T-helper 2 cell (primary cell): ENCODE data around the gene WNT5B.
A peak's percentile ranks its signal among the peaks of the same experiment; 100 is the strongest.
"Not testable (repeated sequence)": the region's sequence is repeated elsewhere in the genome, so short reads cannot be mapped to it uniquely, and the experiment has no call there.

Experiments
- DNase-seq, 5 experiments: peaks; one replicate each; pipeline versions ENCODE4 v3.0.0 to v3.0.0-alpha.2; 2012 to 2022

Gene WNT5B

DNA sequence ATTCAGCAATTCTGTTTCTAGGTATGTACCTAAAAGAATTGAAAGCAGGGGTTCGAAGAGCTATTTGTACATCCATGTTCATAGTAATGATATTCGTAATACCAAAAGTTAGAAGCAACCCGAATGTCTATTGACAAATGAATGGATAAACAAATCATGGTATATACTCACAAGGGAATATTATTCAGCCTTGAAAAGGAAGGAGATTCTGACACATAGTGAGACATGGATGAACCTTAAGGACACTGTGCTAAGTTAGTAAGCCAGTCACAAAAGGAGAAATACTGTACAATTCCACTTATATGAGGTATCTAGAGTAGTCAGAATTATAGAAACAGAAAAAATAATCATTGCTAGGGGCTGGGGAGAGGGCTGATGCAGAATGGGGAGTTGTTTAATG lies 30.3 kb upstream of the WNT5B start:
- DNase-seq, result no peak

GRCh38 chr12:1602706-1603105 lies 26.3 kb upstream of the WNT5B start:
- not testable (repeated sequence) for DNase-seq

DNA sequence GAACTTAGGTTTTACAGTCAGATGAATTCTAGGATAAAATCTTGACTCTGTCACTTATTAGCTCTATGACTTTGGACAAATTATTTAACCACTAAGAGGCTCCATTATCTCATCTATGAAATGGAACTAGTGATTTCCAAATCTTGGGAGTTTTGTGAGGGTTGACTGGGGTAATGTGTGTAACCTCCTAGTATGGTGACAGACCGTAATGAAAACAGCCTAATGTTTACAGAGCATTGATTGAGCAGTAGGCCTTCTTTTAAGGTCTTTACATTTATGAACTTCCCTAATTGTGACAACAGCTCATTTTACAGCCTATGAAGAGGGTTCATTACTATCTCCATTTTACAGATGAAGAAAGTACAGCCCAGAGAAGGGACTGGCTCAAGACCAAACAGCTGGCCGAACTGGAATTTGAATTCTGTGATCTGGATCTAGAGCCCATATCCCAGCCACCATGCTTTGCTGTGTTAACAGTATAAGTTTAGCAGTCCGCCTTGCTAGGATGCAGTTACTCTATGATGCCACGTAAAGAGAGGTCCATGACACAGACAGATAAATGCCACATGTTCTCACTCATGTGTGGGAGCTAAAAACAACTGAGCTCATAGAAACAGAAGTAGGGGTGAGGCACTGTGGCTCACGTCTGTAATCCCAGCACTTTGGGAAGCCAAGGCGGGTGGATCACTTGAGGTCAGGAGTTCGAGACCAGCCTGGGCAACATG lies 25.6 kb upstream of the WNT5B start:
- DNase-seq, result no peak

DNA sequence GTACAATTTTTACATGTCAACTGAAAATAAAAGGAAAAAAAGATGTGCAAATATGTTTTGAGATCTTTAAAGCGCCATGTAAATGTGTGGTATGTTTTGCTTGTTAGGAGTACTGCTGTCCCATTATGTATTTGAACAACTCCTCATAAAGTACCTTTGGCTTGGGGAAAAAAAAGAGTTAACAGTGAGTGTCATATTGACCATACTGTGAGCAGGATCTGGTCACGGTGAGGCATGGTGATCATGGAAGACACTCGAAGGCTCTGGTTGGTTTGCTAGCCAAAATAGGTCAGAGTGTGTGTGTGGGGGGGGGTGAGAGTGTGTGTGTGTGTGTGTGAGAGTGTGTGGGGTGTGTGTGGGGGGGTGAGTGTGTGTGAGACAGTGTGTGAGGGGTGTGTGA lies 24.6 kb upstream of the WNT5B start:
- no peak for DNase-seq

DNA sequence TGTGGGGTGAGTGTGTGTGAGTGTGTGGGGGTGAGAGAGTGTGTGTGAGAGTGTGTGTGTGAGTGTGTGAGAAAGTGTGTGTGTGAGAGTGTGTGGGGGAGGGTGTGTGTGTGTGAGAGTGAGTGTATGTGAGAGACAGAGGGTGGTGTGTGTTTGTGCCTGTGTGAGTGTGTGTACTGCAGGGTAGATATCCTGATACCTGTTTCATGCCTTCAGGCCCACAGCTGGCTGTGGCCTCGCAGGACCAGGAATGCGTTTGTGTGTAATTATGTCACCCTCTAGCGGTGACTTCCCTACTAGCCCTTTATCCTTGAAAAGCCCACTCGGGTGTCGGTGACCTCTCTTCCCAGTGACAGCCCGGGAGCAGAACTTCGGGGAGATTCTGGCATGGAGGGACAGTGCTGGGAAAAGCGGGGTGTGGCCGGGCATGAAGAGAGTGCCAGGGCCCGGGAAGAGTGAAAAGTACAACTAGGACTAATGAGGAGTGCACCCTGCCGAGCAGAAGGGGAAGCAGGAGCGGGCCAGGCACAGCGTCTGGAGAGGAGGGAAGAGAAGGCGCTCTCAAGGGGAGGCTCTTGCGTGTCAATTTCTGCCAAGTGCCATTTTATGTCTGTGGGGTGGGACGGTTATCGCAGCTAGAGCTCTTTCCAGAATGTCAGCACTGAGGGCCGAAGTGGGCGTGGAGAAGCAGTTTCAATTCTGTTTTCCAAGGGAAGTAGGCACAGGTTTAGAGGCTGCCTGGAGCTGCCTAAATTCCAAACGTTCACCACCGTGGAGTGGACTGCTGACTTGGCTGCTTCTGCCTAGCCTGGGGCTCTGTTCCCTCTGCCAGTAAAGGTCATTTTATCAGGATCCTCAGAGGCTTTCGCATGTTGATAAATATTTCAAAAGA lies 23.7 kb upstream of the WNT5B start:
- peak in 3 of 5 experiments; percentile 33 to 78 (median 47) for DNase-seq

DNA sequence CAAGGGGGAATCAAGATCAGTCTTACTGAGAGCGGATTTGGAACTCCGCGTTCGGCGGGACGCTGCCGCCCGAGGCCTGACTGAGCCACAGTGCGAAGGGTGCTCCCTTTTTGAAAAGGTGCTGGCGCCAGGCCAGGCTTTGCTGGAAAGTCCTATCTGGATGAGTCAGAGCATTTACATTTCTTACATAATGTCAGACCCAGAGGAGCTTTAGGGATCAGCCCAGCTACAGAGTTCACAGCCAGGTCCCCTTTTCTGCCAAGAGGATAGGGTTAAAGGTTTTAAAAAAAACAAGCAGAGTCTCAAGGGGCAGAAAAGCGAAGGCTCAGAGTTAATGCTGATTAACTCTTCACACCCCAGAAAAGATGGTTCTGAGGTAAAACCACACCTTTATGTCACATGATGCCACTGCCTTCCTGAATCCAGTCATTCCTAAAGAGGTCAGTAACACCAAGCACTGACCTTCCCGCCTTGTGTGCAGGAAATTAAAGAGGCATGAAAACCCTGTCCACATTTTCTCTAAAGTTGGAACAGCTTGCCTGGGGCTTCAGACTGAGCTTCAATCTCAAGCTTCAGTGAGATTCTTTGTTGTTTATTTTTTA lies 22.9 kb upstream of the WNT5B start:
- DNase-seq, result peak in 2 of 5 experiments; percentile 15 to 63

DNA sequence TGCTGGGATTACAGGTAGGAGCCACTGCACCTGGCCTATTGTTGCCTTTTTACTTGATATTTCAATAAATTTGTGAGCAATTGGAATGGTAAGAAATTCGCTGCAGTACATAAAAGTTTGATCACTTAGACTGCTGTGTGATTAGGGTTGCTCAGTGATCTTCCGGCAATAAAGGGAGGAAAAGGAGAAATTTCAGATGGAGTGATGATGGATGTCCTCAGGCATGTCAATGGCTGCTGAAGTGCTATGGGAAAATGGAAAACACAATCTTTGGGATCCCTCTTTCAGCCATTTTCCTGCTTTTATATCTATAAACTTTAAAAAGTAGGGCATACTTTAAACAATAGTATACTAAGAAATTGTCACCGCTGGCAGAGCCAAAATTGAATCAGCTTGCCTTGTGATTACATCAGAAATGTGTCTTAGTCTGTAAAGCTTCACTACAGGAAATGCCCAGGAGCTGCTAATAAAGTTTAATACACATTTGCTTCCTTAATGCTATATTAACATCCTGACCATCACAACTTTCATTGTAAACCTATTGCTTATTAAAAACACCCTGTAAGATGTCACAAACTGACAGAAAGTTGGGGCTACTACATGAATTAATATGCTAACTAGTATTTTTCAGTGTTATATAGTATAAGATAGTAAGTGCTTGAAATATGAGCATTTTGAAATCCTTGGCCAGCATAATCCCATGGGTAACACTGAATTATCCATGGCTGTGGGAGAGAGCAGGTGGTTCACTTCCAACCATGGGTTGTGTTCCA lies 20.9 kb upstream of the WNT5B start:
- no peak for DNase-seq

GRCh38 chr12:1608713-1609119 lies 20.3 kb upstream of the WNT5B start:
- DNase-seq, result no peak

DNA sequence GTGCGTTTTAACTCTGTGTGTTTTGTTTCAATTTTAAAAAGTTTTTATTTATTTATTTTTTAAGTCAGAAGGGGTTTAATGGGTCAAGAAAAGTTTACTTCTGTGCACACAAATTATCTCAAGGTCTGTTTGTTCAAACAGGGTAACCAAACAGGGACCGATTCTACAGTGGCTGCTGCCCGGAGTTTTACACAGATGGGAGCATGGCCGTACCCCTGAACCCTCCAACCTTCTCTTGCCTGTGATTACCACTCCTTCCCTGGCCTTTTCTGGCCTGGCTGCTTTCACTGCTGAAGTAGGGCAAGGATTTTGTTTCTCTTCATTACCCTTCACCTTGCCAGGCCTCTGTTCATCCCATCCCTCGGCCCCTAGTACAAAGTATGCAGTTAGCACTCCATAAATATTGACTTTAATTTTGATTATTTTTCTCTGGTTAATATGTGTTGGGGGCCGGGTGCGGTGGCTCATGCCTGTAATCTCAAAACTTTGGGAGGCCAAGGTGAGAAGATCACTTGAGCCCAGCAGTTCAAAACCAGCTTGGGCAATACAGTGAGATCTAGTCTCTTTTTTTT lies 18.9 kb upstream of the WNT5B start:
- no peak for DNase-seq

DNA sequence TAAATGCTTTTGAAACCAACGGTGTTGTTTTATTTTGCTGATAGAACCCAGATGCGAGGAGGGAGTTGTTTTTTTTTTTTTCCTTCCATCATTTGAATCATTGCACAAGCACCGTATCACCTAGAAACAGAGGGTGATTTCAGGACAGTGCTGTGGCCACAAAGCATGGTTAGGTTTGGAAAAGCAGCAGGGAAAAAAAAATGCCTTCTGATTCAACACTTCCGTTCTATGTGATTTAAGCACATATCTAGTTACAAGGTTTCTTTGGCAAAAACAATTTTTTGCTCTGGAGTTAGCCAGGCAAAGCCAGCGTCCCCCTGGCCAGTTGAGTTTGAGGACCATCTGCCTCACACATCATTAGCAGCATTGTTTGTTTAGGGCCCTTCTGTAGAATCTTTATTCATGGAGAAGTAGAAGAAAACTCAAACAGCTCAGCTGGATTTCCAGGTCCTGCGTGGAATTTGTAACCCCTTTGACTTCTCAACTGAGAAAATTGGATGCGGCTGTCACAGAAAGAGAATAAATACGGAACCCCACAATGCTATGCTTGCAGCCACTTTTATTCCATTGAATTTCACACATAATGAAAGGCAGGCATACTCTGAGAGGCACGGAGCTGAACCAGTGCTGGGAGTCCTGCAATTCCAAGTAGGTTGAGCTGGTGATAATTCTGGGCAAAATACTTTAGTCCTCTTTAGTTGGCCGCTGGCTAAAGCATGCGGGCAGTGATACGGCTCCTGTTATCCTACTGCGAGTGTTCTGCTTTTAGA lies 17.0 kb upstream of the WNT5B start:
- DNase-seq, result no peak

DNA sequence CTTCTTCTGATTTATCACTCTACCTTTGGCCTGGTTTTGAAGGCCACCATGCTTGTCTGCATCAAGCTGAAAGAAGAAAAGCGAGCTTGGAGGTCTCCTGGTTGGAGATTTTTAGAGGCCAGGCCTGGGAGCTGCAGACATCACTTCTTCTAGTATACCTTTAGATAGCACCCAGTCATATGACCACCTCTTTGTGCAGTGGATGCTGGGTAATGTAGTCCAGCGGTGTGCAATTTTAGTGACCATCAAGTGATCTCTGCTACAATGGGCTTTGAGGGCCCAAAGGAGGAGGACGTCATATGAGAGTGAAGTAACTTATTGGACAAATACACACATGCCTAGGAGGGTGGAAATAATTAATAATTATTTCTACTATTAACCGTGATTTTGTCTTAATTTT lies 15.2 kb upstream of the WNT5B start:
- no peak for DNase-seq

- no peak for DNase-seq
Measured at GRCh38 chr12:1614360-1614759, 14.7 kb upstream of the WNT5B start.

DNA sequence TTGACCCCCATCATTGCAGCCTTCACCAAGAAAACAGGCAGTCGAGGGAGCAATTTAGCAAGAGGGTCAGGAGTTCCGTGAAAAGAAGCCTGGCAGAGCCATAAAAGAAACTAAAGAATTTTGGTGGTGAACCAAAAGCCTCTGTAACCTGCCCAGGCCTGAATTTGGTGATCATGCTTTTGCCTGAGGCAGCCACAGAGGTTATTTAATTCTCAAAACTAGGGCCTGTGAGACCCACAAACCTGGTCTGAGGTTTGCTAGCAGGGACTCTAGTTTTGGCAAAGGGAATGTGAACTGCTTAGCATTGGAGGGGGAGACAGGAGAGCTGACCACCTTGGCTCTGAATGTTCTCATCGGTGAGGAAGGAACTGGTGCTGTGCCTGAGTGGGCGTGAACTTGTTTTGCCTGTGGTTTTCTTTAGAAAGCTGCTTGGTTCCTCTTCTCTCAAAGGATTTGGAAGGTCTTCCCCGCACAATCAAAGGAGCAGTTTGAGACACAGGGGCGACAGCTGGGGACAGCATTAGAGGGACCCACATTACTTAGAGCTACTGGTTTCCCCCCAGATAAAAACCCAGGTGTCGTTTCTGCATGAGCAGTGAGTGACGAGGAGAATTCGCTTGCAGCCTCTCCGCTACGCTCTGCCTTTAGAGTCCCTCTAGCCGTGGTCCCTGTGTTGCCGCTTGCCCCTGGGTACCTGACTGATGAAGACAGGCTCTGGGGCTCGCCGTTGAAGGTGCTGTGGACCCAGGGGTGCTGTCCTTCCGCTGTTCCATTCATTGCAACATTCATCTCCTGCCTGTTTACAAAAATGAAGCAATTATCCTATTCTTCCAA lies 12.6 kb upstream of the WNT5B start:
- no peak for DNase-seq

- DNase-seq, result no peak
Measured at GRCh38 chr12:1618489-1618888, 10.5 kb upstream of the WNT5B start.

GRCh38 chr12:1619159-1619558 lies 9.9 kb upstream of the WNT5B start:
- DNase-seq, result no peak

DNA sequence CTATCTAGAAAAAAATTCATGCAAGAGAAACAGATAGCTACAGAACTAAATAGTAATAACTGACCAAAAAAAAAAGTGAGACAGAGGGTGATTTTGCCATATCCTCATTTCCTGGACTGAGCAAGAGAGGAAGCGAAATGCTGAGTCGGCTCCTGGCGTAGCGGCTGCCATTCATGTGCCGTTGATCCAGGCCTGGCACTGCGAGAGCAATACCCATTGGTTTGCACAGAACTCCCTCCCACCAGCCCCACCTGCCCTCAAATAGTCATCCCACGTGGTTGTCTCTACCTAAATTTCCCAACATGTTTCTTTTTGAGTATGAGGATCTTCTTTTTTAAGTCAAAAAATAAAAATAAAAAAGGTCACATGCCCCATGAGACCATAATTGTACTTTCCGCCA lies 9.4 kb upstream of the WNT5B start:
- peak in 1 of 5 experiments; percentile 33 for DNase-seq

DNA sequence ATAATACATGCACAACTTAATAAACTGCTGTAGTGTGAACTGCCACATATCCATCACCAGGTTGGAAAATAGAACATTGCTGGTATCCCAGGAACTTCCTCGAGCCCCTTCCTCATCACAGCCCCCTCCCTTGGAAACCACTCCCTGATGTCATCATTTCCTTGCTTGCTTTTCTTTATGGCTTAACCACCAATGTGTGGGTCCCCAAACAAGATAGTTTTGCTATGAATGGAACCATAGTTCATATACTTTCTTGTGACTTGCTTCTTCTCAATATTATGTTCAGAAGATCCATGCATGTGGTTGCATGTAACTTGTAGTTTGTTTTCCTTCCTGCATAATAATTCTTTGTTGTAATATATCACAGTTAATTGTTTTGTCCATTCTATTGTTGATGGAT lies 8.9 kb upstream of the WNT5B start:
- peak in 1 of 5 experiments; percentile 32 for DNase-seq

GRCh38 chr12:1622406-1622805 lies 6.6 kb upstream of the WNT5B start:
- DNase-seq, result no peak

- DNase-seq, result no peak
Measured at GRCh38 chr12:1629338-1630132, 504 bp downstream of the WNT5B start.
